T-helper 22 cell (primary cell): ENCODE measurements around the gene MPHOSPH10.
"Not testable (repeated sequence)": the region's sequence is repeated elsewhere in the genome, so short reads cannot be mapped to it uniquely, and the experiment has no call there.

ENCODE experiments used
- DNase-seq: peaks from one replicate; pipeline ENCODE4 v3.0.0-alpha.2; 2020; ENCODE audit warnings: low read depth

MPHOSPH10 gene

DNA sequence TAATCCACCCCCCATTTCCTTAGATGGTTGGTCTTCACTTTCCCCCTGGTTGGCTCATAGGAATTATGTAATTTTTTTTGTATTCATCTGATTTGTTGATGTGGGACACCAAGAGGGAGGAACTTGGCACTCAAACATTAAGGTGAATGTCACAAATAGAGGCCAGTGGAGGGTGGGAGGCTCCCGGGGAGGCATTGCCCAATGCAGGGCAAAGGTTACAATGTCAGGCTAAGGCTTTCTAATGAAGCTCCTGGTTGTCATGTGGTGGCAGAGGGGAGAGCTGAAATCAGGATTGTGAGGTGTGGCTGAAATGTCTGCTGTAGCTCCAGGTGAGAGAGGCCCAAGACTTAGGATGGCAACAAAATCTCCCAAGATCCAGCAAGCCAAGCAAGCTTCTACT lies 42.7 kb downstream of the MPHOSPH10 start:
- DNase-seq: no peak

DNA sequence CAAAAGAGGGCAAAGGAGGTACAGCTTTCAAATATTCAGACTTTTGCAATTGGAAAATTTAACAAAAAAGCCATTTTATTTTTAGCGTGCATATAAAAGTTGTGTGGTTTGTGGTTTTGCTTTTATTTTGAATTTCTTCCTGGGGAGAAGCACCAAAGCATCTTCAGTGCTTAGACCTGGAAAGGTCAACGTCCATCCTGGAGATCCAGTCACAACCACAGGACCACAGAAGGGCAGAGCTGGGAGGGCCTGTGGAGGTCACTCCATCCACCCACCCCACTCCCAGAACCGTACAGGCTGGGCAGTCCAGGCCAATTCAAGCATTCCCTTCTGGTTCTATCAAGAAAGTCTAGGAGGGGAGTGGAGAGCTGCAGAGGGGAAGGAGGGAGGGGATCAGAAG lies 43.8 kb downstream of the MPHOSPH10 start:
- DNase-seq: no peak

- DNase-seq: not testable (repeated sequence)
Observed at GRCh38 chr2:71178836-71179235, 48.4 kb downstream of the MPHOSPH10 start.

DNA sequence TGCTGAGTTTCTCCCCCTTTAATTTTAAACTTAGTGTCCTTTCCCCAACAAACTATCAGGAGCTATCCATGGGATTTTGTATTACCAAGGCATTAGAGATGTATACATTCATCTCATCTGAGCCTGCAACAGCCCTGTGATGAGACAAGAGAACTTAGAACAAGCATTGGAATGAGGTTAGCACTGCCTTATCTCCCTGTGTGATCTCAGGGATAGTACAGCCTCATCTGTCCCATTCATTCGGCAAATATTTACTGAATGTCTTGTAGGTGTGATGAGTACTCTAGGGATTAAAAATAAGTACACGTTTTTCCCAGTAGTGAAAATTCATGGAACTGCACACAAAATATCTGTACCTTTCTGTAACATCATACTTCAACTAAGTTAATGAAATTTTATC lies 50.9 kb downstream of the MPHOSPH10 start:
- no peak for DNase-seq

GRCh38 chr2:71183306-71184115 lies 53.1 kb downstream of the MPHOSPH10 start:
- not testable (repeated sequence) for DNase-seq

DNA sequence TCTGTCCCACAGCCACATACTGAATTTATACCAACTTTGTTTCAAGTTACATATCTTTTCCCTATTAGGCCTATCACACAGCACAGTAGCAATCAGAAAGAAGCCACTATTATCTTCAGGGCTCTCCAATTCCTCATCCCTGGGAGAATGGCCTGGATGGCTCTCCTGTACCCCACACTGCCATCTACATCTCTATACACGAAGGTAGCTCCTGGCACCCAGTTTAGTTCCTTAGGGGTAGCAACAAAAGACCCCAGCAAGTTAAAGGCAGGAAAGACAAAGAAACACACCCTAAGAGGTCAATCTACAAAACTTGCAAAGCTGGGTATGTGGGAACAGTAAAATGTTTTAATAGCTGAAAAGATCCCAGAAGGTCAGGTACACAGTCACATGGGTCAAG lies 56.5 kb downstream of the MPHOSPH10 start:
- no peak for DNase-seq

GRCh38 chr2:71187589-71187988 lies 57.2 kb downstream of the MPHOSPH10 start:
- no peak for DNase-seq

DNA sequence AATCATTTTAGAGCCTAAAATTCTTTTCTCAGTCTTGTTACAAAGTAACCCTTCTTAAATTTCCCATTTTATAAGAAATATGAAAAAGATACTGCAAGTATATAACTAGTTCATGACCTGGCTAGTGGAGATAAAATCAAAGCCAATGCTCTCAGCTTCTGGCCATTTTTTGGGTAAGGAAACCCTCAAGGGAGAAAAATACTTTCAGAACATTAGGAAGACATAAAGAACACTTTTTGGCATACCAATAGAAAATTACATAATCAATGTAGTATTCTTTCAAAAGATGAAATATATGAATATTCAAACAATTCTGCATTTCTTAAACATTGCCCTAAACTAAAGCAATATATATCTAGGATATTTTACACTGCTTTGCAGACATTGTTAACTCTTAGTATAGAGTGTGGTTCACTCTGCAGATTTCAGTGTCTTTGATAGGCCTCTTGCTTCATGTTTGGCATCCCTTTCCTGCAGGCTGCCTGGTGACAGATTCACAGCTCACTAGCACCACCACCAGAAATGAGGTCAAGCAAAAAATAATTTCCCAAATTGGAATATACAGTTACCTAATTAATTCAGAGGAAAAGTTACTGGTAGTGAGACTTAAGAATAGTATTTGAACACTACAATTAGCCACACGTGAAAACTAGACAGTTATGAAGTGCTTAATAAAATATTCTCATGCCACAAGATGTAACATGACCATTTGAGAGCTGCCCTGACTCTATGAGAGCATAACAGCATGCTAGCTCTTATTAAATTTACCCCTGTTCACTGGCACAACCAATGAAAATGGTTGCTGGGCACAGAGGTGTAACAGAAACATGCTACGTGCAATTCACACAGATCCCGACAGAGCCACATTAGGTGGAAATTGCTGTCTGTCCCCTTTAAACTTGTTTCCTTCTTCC lies 60.5 kb downstream of the MPHOSPH10 start:
- no peak for DNase-seq

- no peak for DNase-seq
Observed at GRCh38 chr2:71191570-71191943, 61.1 kb downstream of the MPHOSPH10 start.
